Measurements from ENCODE around the gene CCDC73. TPM values are rescaled to one million over a fixed set of nuclear protein-coding genes. Genes with fewer than 3 reads are reported as not detected.

Gene CCDC73
- total and polyA plus RNA-seq, 7 experiments from 2014 or later = not detected

DNA sequence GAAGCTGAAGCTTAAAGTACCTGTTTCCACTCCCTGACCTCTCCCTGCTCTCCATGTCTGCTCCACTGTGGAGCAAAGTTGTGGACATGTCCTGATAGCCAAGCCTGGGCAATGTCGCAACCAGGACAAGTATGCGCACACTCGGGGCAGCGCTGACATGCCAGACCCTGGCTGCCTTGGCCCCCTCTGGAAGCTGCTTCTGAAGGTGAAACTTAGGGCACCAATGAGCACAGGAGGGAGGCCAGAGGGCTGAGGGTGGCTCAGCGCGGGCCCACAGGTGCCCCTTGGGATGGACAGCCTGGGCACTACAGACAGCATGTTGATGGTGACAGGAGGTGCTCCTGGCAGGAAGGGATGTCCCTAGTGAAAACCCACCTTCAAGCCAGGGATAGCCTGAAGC is 90.2 kb downstream of the CCDC73 start:
- H3K27ac Mint-ChIP-seq = no peak overlapping the region
- no peak for ATAC-seq
- no peak overlapping the region for H3K4me3 Mint-ChIP-seq
- no peaks in the 10 kb centered on the region for H3K27me3 ChIP-seq (ENCODE audit: control insufficient read depth in 2 of 2, insufficient read depth in 2 of 2, low read length in 2 of 2)
- DNase-seq = no peak
- peaks cover 0 to 1% (median 0%) of the 10 kb centered on the region in 7 donors for H3K4me1 Mint-ChIP-seq
- ChIA-PET POLR2A (no interaction called here), CTCF (no interaction called here)
- H3K36me3 Mint-ChIP-seq = no peaks in the 10 kb centered on the region
- intact Hi-C loops (cut with micrococcal nuclease) = no loop called here
- no peak overlapping the region for H3K27ac ChIP-seq (ENCODE audit: low read depth, low read length)
- peaks cover 0 to 29% (median 10%) of the 10 kb centered on the region in 5 donors for H3K27me3 Mint-ChIP-seq
- H3K4me1 ChIP-seq (ENCODE audit: control insufficient read depth in 2 of 2, insufficient read depth in 2 of 2, low read length in 2 of 2) = no peaks in the 10 kb centered on the region
- H3K36me3 ChIP-seq (ENCODE audit: control insufficient read depth in 2 of 3, insufficient read depth in 3 of 3, low read length in 3 of 3) = no peaks in the 10 kb centered on the region
- no peak overlapping the region for H3K4me3 ChIP-seq (ENCODE audit: low read length)
- peaks cover 0 to 5% (median 0%) of the 10 kb centered on the region in 11 donors for H3K9me3 Mint-ChIP-seq
- no peaks in the 10 kb centered on the region for H3K9me3 ChIP-seq (ENCODE audit: control insufficient read depth in 2 of 3, low read length in 3 of 3)

DNA sequence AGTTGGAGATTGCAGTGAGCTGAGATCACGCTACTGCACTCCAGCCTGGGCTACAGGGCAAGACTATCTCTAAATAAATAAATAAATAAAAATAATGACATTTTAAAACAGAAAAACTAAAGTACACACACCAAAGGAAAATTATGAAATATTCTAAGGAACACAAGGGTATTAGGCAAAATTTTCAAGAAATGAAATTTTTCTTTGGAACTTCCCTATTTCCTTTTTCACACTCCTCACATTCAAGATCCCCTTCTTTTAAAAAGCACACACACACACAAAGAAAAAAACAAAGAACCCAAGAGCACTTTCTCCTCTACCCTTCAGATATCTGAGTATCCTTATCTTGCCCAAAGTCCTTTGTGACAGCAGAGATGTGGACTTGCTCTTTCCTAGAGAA is 92.8 kb downstream of the CCDC73 start:
- H3K9me3 Mint-ChIP-seq = peaks cover 0 to 5% (median 0%) of the 10 kb centered on the region in 11 donors
- H3K36me3 Mint-ChIP-seq = no peaks in the 10 kb centered on the region
- no peaks in the 10 kb centered on the region for H3K4me1 Mint-ChIP-seq
- intact Hi-C loops (cut with micrococcal nuclease) = no loop called here
- no peak overlapping the region for H3K4me3 Mint-ChIP-seq
- ATAC-seq (no peak), DNase-seq (no peak)
- Histone ChIP-seq H3K27ac (ENCODE audit: low read depth, low read length) (no peak overlapping the region), H3K9me3 (ENCODE audit: control insufficient read depth in 2 of 3, low read length in 3 of 3) (no peaks in the 10 kb centered on the region), H3K4me1 (ENCODE audit: control insufficient read depth in 2 of 2, insufficient read depth in 2 of 2, low read length in 2 of 2) (no peaks in the 10 kb centered on the region), H3K27me3 (ENCODE audit: control insufficient read depth in 2 of 2, insufficient read depth in 2 of 2, low read length in 2 of 2) (no peaks in the 10 kb centered on the region), H3K4me3 (ENCODE audit: low read length) (no peak overlapping the region), H3K36me3 (ENCODE audit: control insufficient read depth in 2 of 3, insufficient read depth in 3 of 3, low read length in 3 of 3) (no peaks in the 10 kb centered on the region)
- POLR2A ChIA-PET = no interaction called here
- CTCF ChIA-PET = no interaction called here
- no peak overlapping the region for H3K27ac Mint-ChIP-seq
- peaks cover 0 to 24% (median 8%) of the 10 kb centered on the region in 5 donors for H3K27me3 Mint-ChIP-seq

DNA sequence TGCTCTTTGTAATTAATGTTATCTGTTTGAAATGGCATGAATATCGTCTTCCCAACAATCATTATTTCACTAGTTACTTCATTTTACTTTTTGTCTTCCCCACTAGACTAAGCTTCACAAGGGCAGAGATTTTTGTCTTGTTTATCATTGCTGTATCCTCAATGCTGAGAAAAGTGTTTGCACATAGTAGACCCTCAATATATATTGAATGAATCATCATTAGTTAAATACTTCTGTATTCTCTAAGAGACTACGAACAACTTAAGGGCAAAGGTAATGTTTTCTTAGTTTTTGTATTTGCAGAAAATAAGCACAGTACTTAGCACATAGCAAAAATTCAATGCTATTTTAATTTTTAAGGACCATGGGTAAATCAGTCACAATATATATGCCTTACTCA is 95.9 kb downstream of the CCDC73 start:
- Mint-ChIP-seq H3K4me3 (no peak overlapping the region), H3K4me1 (no peaks in the 10 kb centered on the region), H3K27me3 (peaks cover 0 to 15% (median 5%) of the 10 kb centered on the region in 5 donors), H3K27ac (no peak overlapping the region), H3K9me3 (peaks cover 0 to 2% (median 0%) of the 10 kb centered on the region in 11 donors), H3K36me3 (no peaks in the 10 kb centered on the region)
- intact Hi-C loops (cut with micrococcal nuclease) = no loop called here
- Histone ChIP-seq H3K4me3 (ENCODE audit: low read length) (no peak overlapping the region), H3K27ac (ENCODE audit: low read depth, low read length) (no peak overlapping the region), H3K9me3 (ENCODE audit: control insufficient read depth in 2 of 3, low read length in 3 of 3) (no peaks in the 10 kb centered on the region), H3K27me3 (ENCODE audit: control insufficient read depth in 2 of 2, insufficient read depth in 2 of 2, low read length in 2 of 2) (no peaks in the 10 kb centered on the region), H3K36me3 (ENCODE audit: control insufficient read depth in 2 of 3, insufficient read depth in 3 of 3, low read length in 3 of 3) (no peaks in the 10 kb centered on the region), H3K4me1 (ENCODE audit: control insufficient read depth in 2 of 2, insufficient read depth in 2 of 2, low read length in 2 of 2) (no peaks in the 10 kb centered on the region)
- POLR2A ChIA-PET = no interaction called here
- DNase-seq (no peak), ATAC-seq (no peak)
- CTCF ChIA-PET = no interaction called here

DNA sequence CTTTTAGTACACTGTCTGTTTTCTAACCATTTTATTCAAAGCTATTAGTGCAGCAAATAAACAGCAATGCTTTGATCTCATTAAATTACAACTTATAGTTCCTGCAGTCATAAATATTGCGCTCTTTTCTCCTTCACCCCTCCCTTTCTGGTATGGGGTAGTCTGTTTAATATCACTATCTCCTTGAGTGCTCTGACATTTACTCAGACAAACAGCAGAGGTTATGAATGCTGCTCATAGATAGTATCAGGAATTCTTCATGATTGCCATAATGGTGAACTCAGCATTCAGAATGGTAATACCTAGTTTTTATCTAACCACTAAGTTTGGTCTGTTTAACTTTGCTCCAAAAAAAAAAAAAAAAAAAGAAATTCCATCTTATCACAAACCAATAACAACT is 123.4 kb downstream of the CCDC73 start:
- Histone ChIP-seq H3K36me3 (ENCODE audit: control insufficient read depth in 2 of 3, insufficient read depth in 3 of 3, low read length in 3 of 3) (no peaks in the 10 kb centered on the region), H3K9me3 (ENCODE audit: control insufficient read depth in 2 of 3, low read length in 3 of 3) (no peaks in the 10 kb centered on the region), H3K27ac (ENCODE audit: low read depth, low read length) (no peak overlapping the region), H3K4me3 (ENCODE audit: low read length) (no peak overlapping the region), H3K4me1 (ENCODE audit: control insufficient read depth in 2 of 2, insufficient read depth in 2 of 2, low read length in 2 of 2) (no peaks in the 10 kb centered on the region), H3K27me3 (ENCODE audit: control insufficient read depth in 2 of 2, insufficient read depth in 2 of 2, low read length in 2 of 2) (no peaks in the 10 kb centered on the region)
- CTCF ChIA-PET = no interaction called here
- peaks cover 0 to 13% (median 4%) of the 10 kb centered on the region in 11 donors for H3K9me3 Mint-ChIP-seq
- intact Hi-C loops (cut with micrococcal nuclease) = no loop called here
- no peak overlapping the region for H3K4me3 Mint-ChIP-seq
- peaks cover 0 to 22% (median 8%) of the 10 kb centered on the region in 5 donors for H3K27me3 Mint-ChIP-seq
- H3K36me3 Mint-ChIP-seq = no peaks in the 10 kb centered on the region
- no peak for ATAC-seq
- DNase-seq = no peak
- H3K4me1 Mint-ChIP-seq = no peaks in the 10 kb centered on the region
- POLR2A ChIA-PET = no interaction called here
- H3K27ac Mint-ChIP-seq = no peak overlapping the region

DNA sequence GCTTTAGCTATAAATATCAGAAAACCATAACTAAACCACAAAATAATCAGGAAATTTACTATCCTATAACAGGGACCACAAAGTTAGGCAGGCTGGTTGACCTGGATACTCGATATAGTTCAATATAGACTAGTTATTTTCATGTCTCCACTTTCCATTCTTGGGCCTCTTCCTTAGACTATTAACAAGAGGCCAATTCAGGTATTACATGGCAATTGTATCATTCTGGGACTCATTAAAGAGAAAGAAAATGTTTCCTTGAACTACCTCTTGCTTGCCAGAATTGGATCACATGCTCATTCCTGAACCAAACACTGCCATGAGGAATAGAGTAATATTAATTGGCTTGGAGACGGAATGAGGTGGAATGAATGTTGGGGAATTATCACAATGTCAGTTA is 134.8 kb downstream of the CCDC73 start:
- Histone ChIP-seq H3K36me3 (ENCODE audit: control insufficient read depth in 2 of 3, insufficient read depth in 3 of 3, low read length in 3 of 3) (no peaks in the 10 kb centered on the region), H3K27ac (ENCODE audit: low read depth, low read length) (no peak overlapping the region), H3K4me1 (ENCODE audit: control insufficient read depth in 2 of 2, insufficient read depth in 2 of 2, low read length in 2 of 2) (no peaks in the 10 kb centered on the region), H3K4me3 (ENCODE audit: low read length) (no peak overlapping the region), H3K9me3 (ENCODE audit: control insufficient read depth in 2 of 3, low read length in 3 of 3) (no peaks in the 10 kb centered on the region), H3K27me3 (ENCODE audit: control insufficient read depth in 2 of 2, insufficient read depth in 2 of 2, low read length in 2 of 2) (no peaks in the 10 kb centered on the region)
- H3K9me3 Mint-ChIP-seq = peaks cover 0 to 17% (median 0%) of the 10 kb centered on the region in 11 donors
- no peaks in the 10 kb centered on the region for H3K36me3 Mint-ChIP-seq
- peaks cover 0 to 24% (median 17%) of the 10 kb centered on the region in 5 donors for H3K27me3 Mint-ChIP-seq
- ChIA-PET POLR2A (no interaction called here), CTCF (no interaction called here)
- no peak for DNase-seq
- H3K4me3 Mint-ChIP-seq = no peak overlapping the region
- no peak overlapping the region for H3K27ac Mint-ChIP-seq
- intact Hi-C loops (cut with micrococcal nuclease) = no loop called here
- ATAC-seq = no peak
- no peaks in the 10 kb centered on the region for H3K4me1 Mint-ChIP-seq

DNA sequence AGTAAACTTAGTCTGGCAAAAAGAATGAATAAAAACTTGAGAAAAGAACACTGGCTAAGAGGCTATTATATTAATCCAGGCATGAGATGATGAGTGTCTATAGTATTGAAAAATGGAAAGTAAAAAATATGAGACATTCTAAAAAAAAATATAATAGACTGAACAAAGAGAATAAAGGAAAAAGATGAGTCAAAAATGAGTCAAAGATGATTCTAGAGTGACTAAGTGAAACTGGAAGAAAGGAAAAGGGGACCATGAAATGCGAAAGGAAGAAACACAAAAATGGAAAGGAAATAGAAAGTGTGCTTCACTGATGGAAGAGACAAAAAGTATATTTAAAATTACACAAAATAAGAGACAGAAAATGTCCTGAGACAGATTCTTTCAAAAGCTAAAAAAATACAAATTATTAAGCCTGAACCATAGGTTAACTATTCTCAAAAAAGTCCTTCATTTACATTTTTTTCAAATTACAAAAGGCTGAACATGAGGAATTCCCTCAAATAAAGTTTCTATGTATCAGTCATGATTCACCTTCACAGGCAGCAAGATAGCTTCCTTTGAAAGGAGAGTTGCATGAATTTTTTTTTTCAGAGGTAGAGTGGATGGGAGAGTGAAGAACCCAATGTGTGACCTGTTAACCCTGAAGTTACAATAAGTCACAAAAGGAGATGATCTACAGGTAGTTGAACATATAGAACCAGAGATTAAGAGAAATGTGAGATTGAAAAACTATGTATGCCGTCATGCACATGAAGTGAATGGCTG is 135.6 kb downstream of the CCDC73 start:
- Mint-ChIP-seq H3K9me3 (peaks cover 0 to 16% (median 0%) of the 10 kb centered on the region in 11 donors), H3K27ac (no peak overlapping the region), H3K4me3 (no peak overlapping the region), H3K36me3 (no peaks in the 10 kb centered on the region), H3K27me3 (peaks cover 0 to 24% (median 16%) of the 10 kb centered on the region in 5 donors), H3K4me1 (no peaks in the 10 kb centered on the region)
- Histone ChIP-seq H3K27ac (ENCODE audit: low read depth, low read length) (no peak overlapping the region), H3K4me1 (ENCODE audit: control insufficient read depth in 2 of 2, insufficient read depth in 2 of 2, low read length in 2 of 2) (no peaks in the 10 kb centered on the region), H3K4me3 (ENCODE audit: low read length) (no peak overlapping the region), H3K27me3 (ENCODE audit: control insufficient read depth in 2 of 2, insufficient read depth in 2 of 2, low read length in 2 of 2) (no peaks in the 10 kb centered on the region), H3K9me3 (ENCODE audit: control insufficient read depth in 2 of 3, low read length in 3 of 3) (no peaks in the 10 kb centered on the region), H3K36me3 (ENCODE audit: control insufficient read depth in 2 of 3, insufficient read depth in 3 of 3, low read length in 3 of 3) (no peaks in the 10 kb centered on the region)
- CTCF ChIA-PET = no interaction called here
- DNase-seq (no peak), ATAC-seq (no peak)
- intact Hi-C loops (cut with micrococcal nuclease) = no loop called here
- POLR2A ChIA-PET = no interaction called here

GRCh38 chr11:32643526-32643925 is 150.9 kb downstream of the CCDC73 start:
- H3K9me3 Mint-ChIP-seq = peaks cover 0 to 3% (median 0%) of the 10 kb centered on the region in 11 donors

More at GRCh38 chr11:32643526-32643925, 150.9 kb downstream of the CCDC73 start:
- Mint-ChIP-seq H3K4me3 (no peak overlapping the region), H3K27me3 (peaks cover 4 to 22% (median 8%) of the 10 kb centered on the region in 5 donors), H3K36me3 (no peaks in the 10 kb centered on the region), H3K4me1 (no peaks in the 10 kb centered on the region), H3K27ac (no peak overlapping the region)
- Histone ChIP-seq H3K27me3 (ENCODE audit: control insufficient read depth in 2 of 2, insufficient read depth in 2 of 2, low read length in 2 of 2) (no peaks in the 10 kb centered on the region), H3K27ac (ENCODE audit: low read depth, low read length) (no peak overlapping the region), H3K4me1 (ENCODE audit: control insufficient read depth in 2 of 2, insufficient read depth in 2 of 2, low read length in 2 of 2) (no peaks in the 10 kb centered on the region), H3K4me3 (ENCODE audit: low read length) (no peak overlapping the region), H3K36me3 (ENCODE audit: control insufficient read depth in 2 of 3, insufficient read depth in 3 of 3, low read length in 3 of 3) (no peaks in the 10 kb centered on the region), H3K9me3 (ENCODE audit: control insufficient read depth in 2 of 3, low read length in 3 of 3) (no peaks in the 10 kb centered on the region)
- no peak for DNase-seq
- ATAC-seq = no peak
- POLR2A ChIA-PET = no interaction called here
- CTCF ChIA-PET = interaction anchor here (0.6 kb wide), 1 partner anchor 330 kb away, joined by 3 read pairs; no protein-coding TSS in a partner anchor
- intact Hi-C loops (cut with micrococcal nuclease) = no loop called here

Measured in naive thymus-derived CD4-positive, alpha-beta T cell (primary cell).